ENCODE results near the gene ERCC2.

DNA sequence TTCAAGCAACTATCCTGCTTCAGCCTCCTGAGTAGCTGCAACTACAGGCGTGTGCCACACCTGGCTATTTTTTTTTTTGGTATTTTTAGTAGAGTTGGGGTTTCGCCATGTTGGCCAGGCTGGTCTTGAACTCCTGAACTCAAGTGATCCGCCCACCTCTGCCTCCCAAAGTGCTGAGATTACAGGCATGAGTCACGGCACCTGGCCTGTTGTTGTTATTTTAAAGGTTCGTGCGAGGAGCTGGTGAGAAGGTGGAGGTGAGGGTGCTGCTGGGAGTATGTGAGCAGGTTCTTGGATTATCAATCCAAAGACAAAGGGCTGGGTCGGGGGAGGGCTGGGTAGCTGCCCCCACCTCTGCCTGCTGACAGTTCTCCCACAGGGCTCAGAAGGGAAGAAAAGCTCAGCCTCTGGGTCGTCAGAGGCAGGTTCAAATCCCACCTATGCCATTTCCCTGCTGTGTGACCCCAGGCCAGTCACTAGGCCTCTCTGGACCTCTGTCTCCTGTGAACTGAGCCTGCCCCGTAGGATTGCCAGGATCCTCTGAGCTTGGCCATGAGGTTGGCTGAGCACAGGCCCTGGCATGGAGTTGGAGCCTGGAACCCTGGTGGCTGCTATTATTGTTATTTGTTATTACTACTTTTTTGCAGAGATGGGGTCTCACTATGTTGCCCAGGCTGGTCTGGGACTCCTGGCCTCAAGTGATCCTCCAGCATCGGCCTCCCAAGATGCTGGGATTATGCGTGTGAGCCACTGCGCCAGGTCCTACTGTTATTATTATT, 49.2 kb downstream of the ERCC2 start:
- TF ChIP-seq, protein P1, sequence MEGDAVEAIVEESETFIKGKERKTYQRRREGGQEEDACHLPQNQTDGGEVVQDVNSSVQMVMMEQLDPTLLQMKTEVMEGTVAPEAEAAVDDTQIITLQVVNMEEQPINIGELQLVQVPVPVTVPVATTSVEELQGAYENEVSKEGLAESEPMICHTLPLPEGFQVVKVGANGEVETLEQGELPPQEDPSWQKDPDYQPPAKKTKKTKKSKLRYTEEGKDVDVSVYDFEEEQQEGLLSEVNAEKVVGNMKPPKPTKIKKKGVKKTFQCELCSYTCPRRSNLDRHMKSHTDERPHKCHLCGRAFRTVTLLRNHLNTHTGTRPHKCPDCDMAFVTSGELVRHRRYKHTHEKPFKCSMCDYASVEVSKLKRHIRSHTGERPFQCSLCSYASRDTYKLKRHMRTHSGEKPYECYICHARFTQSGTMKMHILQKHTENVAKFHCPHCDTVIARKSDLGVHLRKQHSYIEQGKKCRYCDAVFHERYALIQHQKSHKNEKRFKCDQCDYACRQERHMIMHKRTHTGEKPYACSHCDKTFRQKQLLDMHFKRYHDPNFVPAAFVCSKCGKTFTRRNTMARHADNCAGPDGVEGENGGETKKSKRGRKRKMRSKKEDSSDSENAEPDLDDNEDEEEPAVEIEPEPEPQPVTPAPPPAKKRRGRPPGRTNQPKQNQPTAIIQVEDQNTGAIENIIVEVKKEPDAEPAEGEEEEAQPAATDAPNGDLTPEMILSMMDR (IDR thresholded peaks at IDR 0.05; ENCODE audit: insufficient read depth, low read depth, low read length), result no peak
- no peak for TF ChIP-seq EZH2 (IDR thresholded peaks at IDR 0.05; ENCODE audit: insufficient read depth, low read length)
